Caki2 (cell line): ENCODE results near the gene RASSF5. TPM values are rescaled to one million over a fixed set of nuclear protein-coding genes. Genes with fewer than 3 reads are reported as not detected.

ENCODE experiments used
- DNase-seq: peaks from one replicate; pipeline ENCODE4 v3.0.0-alpha.2; 2015; ENCODE audit warnings: low read depth
- in situ Hi-C: cut with HindIII; loops from 2 replicates; pipeline ENCODE4 v1.10.0; 2016; ENCODE audit warnings: low sequenced_read_pairs, low pct_unique_long_range_greater_than_20kb, mixed read lengths
- total RNA-seq: library from RNA; depleted of rRNA; stranded (reverse); fragments of >200 nt; shearing (Covaris generic); gene quantifications from 2 replicates; pipeline ENCODE4 v1.2.3, GENCODE V29; 2014; ENCODE audit warnings: low replicate concordance; rRNA removed

RASSF5 gene
- total RNA-seq, 1 experiment from 2014 or later = 0.47 TPM

- in situ Hi-C loops = loop anchor here (5.0 kb wide), 2 partner anchors 88 to 348 kb away; no protein-coding TSS in a partner anchor
These were observed 127.2 kb downstream of the RASSF5 start for GRCh38 chr1:206634365-206635079.

GRCh38 chr1:206635080-206635977, 128.0 kb downstream of the RASSF5 start, which contains the start of gene DYRK3:
TSS of gene DYRK3 (plus strand) at chr1:206635536. CDS start at chr1:206635704, 168 bp downstream.
- peak; percentile 85 for DNase-seq
- in situ Hi-C loops = no loop called here

More at GRCh38 chr1:206634365-206635079, 127.2 kb downstream of the RASSF5 start:
- DNase-seq = peak; percentile 67

- in situ Hi-C loops = no loop called here
- DNase-seq = peak; percentile 20
These were observed 128.6 kb downstream of the RASSF5 start for GRCh38 chr1:206635978-206636345.

- in situ Hi-C loops = no loop called here
- no peak for DNase-seq
These were observed 129.3 kb downstream of the RASSF5 start for GRCh38 chr1:206636671-206637070.

- DNase-seq = no peak
- in situ Hi-C loops = no loop called here
These were observed 130.3 kb downstream of the RASSF5 start for GRCh38 chr1:206637605-206638004.

Other genes starting within 250 kb of the RASSF5 start
- 21.0 and 24.6 TPM in 2 replicates for gene IKBKE, start 37.1 kb upstream of the RASSF5 start, total RNA-seq
- 59.5 and 63.7 TPM in 2 replicates for gene EIF2D, start 104.9 kb downstream of the RASSF5 start, total RNA-seq
- gene DYRK3, start 128.0 kb downstream of the RASSF5 start, total RNA-seq = 5.1 and 9.2 TPM in 2 replicates
- 28.4 and 30.9 TPM in 2 replicates for gene MAPKAPK2, start 177.4 kb downstream of the RASSF5 start, total RNA-seq